ENCODE results near the gene HOXA11. TPM values are rescaled to one million over a fixed set of nuclear protein-coding genes. Genes with fewer than 3 reads are reported as not detected.

Gene HOXA11
- total and polyA plus RNA-seq, 10 of the 15 experiments (the other 5 are each of a cell fraction or from before 2014, with no cell fraction given): not detected

DNA sequence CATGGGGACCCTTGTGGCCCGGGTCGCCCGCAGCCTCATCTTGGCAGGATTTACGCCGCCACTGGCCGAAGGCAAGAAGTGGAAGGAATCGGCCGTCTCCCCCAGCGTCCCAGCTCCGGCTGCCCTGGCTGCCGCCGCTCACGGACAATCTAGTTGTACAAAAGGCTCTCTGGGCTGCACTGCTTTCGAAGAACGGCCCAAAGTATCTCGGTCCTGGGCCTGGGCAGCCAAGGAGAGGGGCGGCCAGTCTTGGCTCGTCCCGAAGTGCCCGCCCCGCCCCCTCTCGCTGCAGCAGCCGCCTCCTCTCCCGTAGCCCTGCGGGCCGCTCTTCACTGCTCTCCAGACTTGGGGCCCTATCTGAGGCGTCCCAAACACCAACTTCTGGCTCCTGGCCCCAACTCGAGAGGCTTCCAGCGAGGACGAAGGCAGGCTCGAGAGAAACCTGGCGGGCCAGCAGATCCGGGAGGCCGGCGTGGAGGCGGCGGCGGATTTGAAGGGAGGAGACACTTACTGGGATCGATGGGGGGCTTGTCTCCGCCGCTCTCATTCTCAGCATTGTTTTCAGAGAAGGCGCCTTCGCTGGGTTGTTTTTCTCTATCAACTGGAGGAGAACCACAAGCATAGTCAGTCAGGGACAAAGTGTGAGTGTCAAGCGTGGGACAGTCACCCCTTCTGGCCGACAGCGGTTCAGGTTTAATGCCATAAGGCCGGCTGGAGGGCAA, 20.5 kb downstream of the HOXA11 start:
- ATAC-seq: no peak
- no peak overlapping the region for H3K27ac ChIP-seq (ENCODE audit: control insufficient read depth, insufficient read depth)
- TF ChIP-seq, protein P1, sequence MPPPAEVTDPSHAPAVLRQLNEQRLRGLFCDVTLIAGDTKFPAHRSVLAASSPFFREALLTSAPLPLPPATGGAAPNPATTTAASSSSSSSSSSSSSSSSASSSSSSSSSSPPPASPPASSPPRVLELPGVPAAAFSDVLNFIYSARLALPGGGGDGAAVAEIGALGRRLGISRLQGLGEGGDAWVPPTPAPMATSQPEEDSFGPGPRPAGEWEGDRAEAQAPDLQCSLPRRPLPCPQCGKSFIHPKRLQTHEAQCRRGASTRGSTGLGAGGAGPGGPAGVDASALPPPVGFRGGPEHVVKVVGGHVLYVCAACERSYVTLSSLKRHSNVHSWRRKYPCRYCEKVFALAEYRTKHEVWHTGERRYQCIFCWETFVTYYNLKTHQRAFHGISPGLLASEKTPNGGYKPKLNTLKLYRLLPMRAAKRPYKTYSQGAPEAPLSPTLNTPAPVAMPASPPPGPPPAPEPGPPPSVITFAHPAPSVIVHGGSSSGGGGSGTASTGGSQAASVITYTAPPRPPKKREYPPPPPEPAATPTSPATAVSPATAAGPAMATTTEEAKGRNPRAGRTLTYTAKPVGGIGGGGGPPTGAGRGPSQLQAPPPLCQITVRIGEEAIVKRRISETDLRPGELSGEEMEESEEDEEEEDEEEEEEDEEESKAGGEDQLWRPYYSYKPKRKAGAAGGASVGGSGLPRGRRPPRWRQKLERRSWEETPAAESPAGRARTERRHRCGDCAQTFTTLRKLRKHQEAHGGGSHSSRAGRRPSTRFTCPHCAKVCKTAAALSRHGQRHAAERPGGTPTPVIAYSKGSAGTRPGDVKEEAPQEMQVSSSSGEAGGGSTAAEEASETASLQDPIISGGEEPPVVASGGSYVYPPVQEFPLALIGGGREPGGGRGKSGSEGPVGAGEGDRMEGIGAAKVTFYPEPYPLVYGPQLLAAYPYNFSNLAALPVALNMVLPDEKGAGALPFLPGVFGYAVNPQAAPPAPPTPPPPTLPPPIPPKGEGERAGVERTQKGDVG (CRISPR knock-in tag; IDR thresholded peaks at IDR 0.05): no peak
- no peak for TF ChIP-seq SMC3 (IDR thresholded peaks at IDR 0.05; ENCODE audit: borderline replicate concordance, low read length)
- no peak for TF ChIP-seq BCL11A (IDR thresholded peaks at IDR 0.05; ENCODE audit: low read depth, low read length)
- TF ChIP-seq GABPA (IDR thresholded peaks at IDR 0.05; ENCODE audit: low read depth): no peak
- no peak for TF ChIP-seq MYB (IDR thresholded peaks at IDR 0.05; ENCODE audit: borderline replicate concordance, low read depth, low read length)
- no peak for TF ChIP-seq SMAD5 (IDR thresholded peaks at IDR 0.05; ENCODE audit: low read depth)
- TF ChIP-seq BMI1 (IDR thresholded peaks at IDR 0.05; ENCODE audit: borderline replicate concordance): no peak
- no peak for TF ChIP-seq MXI1 (IDR thresholded peaks at IDR 0.05; ENCODE audit: low read depth, low read length)
- TF ChIP-seq FOXK2 (IDR thresholded peaks at IDR 0.05): no peak
- TF ChIP-seq, protein P2, sequence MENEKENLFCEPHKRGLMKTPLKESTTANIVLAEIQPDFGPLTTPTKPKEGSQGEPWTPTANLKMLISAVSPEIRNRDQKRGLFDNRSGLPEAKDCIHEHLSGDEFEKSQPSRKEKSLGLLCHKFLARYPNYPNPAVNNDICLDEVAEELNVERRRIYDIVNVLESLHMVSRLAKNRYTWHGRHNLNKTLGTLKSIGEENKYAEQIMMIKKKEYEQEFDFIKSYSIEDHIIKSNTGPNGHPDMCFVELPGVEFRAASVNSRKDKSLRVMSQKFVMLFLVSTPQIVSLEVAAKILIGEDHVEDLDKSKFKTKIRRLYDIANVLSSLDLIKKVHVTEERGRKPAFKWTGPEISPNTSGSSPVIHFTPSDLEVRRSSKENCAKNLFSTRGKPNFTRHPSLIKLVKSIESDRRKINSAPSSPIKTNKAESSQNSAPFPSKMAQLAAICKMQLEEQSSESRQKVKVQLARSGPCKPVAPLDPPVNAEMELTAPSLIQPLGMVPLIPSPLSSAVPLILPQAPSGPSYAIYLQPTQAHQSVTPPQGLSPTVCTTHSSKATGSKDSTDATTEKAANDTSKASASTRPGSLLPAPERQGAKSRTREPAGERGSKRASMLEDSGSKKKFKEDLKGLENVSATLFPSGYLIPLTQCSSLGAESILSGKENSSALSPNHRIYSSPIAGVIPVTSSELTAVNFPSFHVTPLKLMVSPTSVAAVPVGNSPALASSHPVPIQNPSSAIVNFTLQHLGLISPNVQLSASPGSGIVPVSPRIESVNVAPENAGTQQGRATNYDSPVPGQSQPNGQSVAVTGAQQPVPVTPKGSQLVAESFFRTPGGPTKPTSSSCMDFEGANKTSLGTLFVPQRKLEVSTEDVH (IDR thresholded peaks at IDR 0.05; ENCODE audit: low read depth, partially characterized antibody): no peak
- TF ChIP-seq STAT3 (IDR thresholded peaks at IDR 0.05; ENCODE audit: low read depth, low read length): no peak
- TF ChIP-seq DPF2 (IDR thresholded peaks at IDR 0.05): no peak
- TF ChIP-seq MEF2A (IDR thresholded peaks at IDR 0.05; ENCODE audit: insufficient read depth, low read depth, low read length): no peak
- no peak for TF ChIP-seq KAT2A (conservative IDR thresholded peaks at IDR 0.05; ENCODE audit: control insufficient read depth, low read depth, low read length)
- no peak for TF ChIP-seq CBX5 (IDR thresholded peaks at IDR 0.05; ENCODE audit: low read depth)
- TF ChIP-seq ZSCAN29 (IDR thresholded peaks at IDR 0.05): no peak
- BruUV-seq (replicated peaks): no TSS peak
- H3K9me3 ChIP-seq (replicated peaks; ENCODE audit: control insufficient read depth, insufficient read depth, low read length): peaks cover 2% of the 10 kb centered on the region; the same call in 1 of the 3 replicates
- no peak overlapping the region for H3K4me2 ChIP-seq (ENCODE audit: control insufficient read depth, insufficient read depth)
- no peaks in the 10 kb centered on the region for H3K79me2 ChIP-seq (ENCODE audit: control insufficient read depth, insufficient read depth, low read length)
- in situ Hi-C loops (cut with MboI) (loop anchor here (25.0 kb wide), 1 partner anchor 1077 kb away; no protein-coding TSS in a partner anchor), intact Hi-C loops (cut with micrococcal nuclease; ENCODE audit: unreplicated experiment) (loop anchor here (5.0 kb wide), 2 partner anchors 307 to 1272 kb away; no protein-coding TSS in a partner anchor)
- DNase-seq (ENCODE audit: low read depth, low spot score): no peak
- no peaks in the 10 kb centered on the region; a peak in 1 of 4 replicates for H3K36me3 ChIP-seq (ENCODE audit: control insufficient read depth in 2 of 2, insufficient read depth in 2 of 2, low read length in 1 of 2)
- FAIRE-seq: no peak
- CTCF ChIA-PET: interaction anchor here (4.6 kb wide), 1 partner anchor 476 kb away, joined by 48 read pairs; no protein-coding TSS in a partner anchor
- no peak overlapping the region for H3K4me3 ChIP-seq
- H2AFZ ChIP-seq (ENCODE audit: control insufficient read depth, low read depth, low read length): no peak overlapping the region
- no peak overlapping the region for H3K9ac ChIP-seq (ENCODE audit: control insufficient read depth, insufficient read depth, low read length)
- peaks cover 19 to 41% of the 10 kb centered on the region in 2 experiments for H3K27me3 ChIP-seq (replicated peaks in 1 of 2; ENCODE audit: control insufficient read depth in 2 of 2, insufficient read depth in 2 of 2, low read length in 1 of 2)
- H3K4me1 ChIP-seq (ENCODE audit: control insufficient read depth, insufficient read depth, low read length): no peaks in the 10 kb centered on the region
- RAD21 ChIA-PET (ENCODE audit: unreplicated experiment): interaction anchor here (0.7 kb wide), 1 partner anchor 655 kb away, joined by 3 read pairs; no protein-coding TSS in a partner anchor
- SMC1A ChIA-PET (ENCODE audit: uncharacterized antibody, unreplicated experiment): no interaction called here
- WGBS (ENCODE audit: insufficient coverage, insufficient replicate concordance, low lambda C conversion rate, missing lambda C conversion rate): 37% methylated on average over 32 of the region's 47 CpGs
- POLR2A ChIA-PET: no interaction called here
- no peaks in the 10 kb centered on the region for H4K20me1 ChIP-seq (ENCODE audit: control insufficient read depth, insufficient read depth)
